PFSK-1 (cell line): Measurements from ENCODE around the gene OTUD3.

Source experiments
- POLR2AphosphoS5 ChIP-seq: IDR thresholded peaks from 2 replicates; pipeline ENCODE4 v1.6.1; 2012; ENCODE audit warnings: low read depth, mild to moderate bottlenecking, control low read depth, low read length, moderate library complexity
- SIN3A ChIP-seq: IDR thresholded peaks from 2 replicates; pipeline ENCODE4 v1.6.1; 2012; ENCODE audit warnings: mild to moderate bottlenecking, low read length, moderate library complexity, borderline replicate concordance; ENCODE audit not compliant: insufficient read depth
- TAF1 ChIP-seq: IDR thresholded peaks from 2 replicates; pipeline ENCODE4 v1.6.1; 2012; ENCODE audit warnings: low read length, control low read depth, borderline replicate concordance; ENCODE audit not compliant: insufficient read depth
- TF ChIP-seq, protein P1 (sequence below), 2 experiments: IDR thresholded peaks; 2 replicates each; pipeline versions ENCODE4 v1.6.1 to v1.8.0; 2011 to 2012; ENCODE audit warnings: low read depth in 2 of 2, low read length in 2 of 2, control low read depth in 1 of 2, inconsistent platforms in 1 of 2, mild to moderate bottlenecking in 1 of 2, moderate library complexity in 1 of 2; ENCODE audit not compliant: insufficient read depth in 1 of 2

DNA sequence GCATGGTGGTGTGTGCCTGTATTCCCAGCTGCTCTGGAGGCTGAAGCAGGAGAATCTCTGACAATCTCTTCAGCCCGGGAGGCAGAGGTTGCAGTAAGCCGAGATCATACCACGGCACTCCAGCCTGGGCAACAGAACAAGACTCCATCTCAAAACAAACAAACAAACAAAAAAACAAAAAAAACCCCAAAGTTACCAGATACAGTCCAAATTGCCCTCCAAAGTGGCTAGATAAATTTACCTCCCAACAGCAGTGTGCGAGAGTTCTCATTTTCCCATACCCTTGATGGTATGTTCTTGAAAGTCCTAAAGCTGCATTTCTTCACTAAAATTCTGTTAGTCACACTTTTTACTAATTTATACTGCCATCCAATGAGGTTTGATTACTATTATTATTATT lies 3.0 kb upstream of the OTUD3 start:
- TF ChIP-seq TAF1 = no peak
- no peak for TF ChIP-seq POLR2AphosphoS5
- TF ChIP-seq, protein P1, sequence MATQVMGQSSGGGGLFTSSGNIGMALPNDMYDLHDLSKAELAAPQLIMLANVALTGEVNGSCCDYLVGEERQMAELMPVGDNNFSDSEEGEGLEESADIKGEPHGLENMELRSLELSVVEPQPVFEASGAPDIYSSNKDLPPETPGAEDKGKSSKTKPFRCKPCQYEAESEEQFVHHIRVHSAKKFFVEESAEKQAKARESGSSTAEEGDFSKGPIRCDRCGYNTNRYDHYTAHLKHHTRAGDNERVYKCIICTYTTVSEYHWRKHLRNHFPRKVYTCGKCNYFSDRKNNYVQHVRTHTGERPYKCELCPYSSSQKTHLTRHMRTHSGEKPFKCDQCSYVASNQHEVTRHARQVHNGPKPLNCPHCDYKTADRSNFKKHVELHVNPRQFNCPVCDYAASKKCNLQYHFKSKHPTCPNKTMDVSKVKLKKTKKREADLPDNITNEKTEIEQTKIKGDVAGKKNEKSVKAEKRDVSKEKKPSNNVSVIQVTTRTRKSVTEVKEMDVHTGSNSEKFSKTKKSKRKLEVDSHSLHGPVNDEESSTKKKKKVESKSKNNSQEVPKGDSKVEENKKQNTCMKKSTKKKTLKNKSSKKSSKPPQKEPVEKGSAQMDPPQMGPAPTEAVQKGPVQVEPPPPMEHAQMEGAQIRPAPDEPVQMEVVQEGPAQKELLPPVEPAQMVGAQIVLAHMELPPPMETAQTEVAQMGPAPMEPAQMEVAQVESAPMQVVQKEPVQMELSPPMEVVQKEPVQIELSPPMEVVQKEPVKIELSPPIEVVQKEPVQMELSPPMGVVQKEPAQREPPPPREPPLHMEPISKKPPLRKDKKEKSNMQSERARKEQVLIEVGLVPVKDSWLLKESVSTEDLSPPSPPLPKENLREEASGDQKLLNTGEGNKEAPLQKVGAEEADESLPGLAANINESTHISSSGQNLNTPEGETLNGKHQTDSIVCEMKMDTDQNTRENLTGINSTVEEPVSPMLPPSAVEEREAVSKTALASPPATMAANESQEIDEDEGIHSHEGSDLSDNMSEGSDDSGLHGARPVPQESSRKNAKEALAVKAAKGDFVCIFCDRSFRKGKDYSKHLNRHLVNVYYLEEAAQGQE (IDR thresholded peaks at IDR 0.05; ENCODE audit: insufficient read depth in 1 of 2, low read depth in 2 of 2, low read length in 2 of 2) = no peak
- no peak for TF ChIP-seq SIN3A
